ENCODE results near the gene CACNB2.
A peak's percentile ranks its signal among the peaks of the same experiment; 100 is the strongest.

The CACNB2 gene

GRCh38 chr10:18476076-18476647 is 335.9 kb downstream of the CACNB2 start:
- no peaks in the 10 kb centered on the region for H3K4me1 ChIP-seq (ENCODE audit: control insufficient read depth, low read depth, low read length)
- H3K27ac ChIP-seq (ENCODE audit: low read length), result no peak overlapping the region
- no peaks in the 10 kb centered on the region for H3K36me3 ChIP-seq (ENCODE audit: control insufficient read depth, low read depth, low read length)
- H3K9me3 ChIP-seq (ENCODE audit: control insufficient read depth, low read depth, low read length), result no peaks in the 10 kb centered on the region
- no peaks in the 10 kb centered on the region for H3K27me3 ChIP-seq (ENCODE audit: control insufficient read depth, insufficient read depth, low read length)
- H3K9ac ChIP-seq (ENCODE audit: low read length), result no peak overlapping the region
- no peak overlapping the region for H3K4me3 ChIP-seq (ENCODE audit: low read length)

DNA sequence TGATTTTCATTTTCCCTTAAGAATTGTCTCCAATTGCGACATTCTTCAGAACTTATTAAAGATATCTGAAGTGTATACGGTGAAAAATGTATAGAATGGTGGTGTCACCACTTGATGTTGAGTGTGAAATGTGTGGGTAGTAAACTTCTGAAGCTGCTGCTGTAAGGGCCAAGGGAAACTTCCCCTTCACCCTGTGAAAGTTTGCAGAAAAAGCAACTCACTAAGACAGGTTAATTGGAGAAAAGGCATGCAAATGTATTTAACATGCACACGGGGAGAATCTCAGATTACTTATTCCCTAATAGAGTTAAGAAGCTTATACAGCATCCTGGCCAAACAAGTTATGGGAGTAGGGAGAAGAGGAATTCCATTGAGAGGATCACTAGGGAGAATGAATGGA is 338.1 kb downstream of the CACNB2 start:
- no peaks in the 10 kb centered on the region for H3K27me3 ChIP-seq (ENCODE audit: control insufficient read depth, insufficient read depth, low read length)
- H3K4me3 ChIP-seq (ENCODE audit: low read length), result no peak overlapping the region
- H3K27ac ChIP-seq (ENCODE audit: low read length), result no peak overlapping the region
- H3K9me3 ChIP-seq (ENCODE audit: control insufficient read depth, low read depth, low read length), result no peaks in the 10 kb centered on the region
- H3K36me3 ChIP-seq (ENCODE audit: control insufficient read depth, low read depth, low read length), result no peaks in the 10 kb centered on the region
- H3K9ac ChIP-seq (ENCODE audit: low read length), result no peak overlapping the region
- H3K4me1 ChIP-seq (ENCODE audit: control insufficient read depth, low read depth, low read length), result no peaks in the 10 kb centered on the region

DNA sequence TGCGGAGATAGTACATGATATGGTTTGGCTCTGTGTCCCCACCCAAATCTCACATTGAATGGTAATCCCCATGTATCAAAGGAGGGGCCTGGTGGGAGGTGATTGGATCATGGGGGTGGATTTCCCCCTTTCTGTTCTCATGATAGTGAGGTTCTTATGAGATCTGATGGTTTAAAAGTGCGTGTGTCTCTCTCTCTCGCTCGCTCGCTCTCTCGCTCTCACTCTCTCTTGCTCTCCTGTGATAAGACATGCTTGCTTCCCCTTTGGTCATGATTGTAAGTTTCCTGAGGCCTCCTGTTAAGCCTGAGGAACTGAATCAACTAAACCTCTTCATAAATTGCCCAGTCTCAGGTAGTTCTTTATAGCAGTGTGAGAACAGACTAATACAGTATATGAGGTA is 339.3 kb downstream of the CACNB2 start:
- no peak overlapping the region for H3K27ac ChIP-seq (ENCODE audit: low read length)
- no peak overlapping the region for H3K9ac ChIP-seq (ENCODE audit: low read length)
- H3K4me3 ChIP-seq (ENCODE audit: low read length), result no peak overlapping the region

GRCh38 chr10:18483516-18484186 is 343.4 kb downstream of the CACNB2 start:
- Histone ChIP-seq H3K4me3 (ENCODE audit: low read length) (no peak overlapping the region), H3K4me1 (ENCODE audit: control insufficient read depth, low read depth, low read length) (no peaks in the 10 kb centered on the region), H3K9ac (ENCODE audit: low read length) (no peak overlapping the region), H3K36me3 (ENCODE audit: control insufficient read depth, low read depth, low read length) (no peaks in the 10 kb centered on the region), H3K27me3 (ENCODE audit: control insufficient read depth, insufficient read depth, low read length) (no peaks in the 10 kb centered on the region), H3K27ac (ENCODE audit: low read length) (no peak overlapping the region), H3K9me3 (ENCODE audit: control insufficient read depth, low read depth, low read length) (no peaks in the 10 kb centered on the region)

More for the DNA sequence above, 339.3 kb downstream of the CACNB2 start:
- H3K4me1 ChIP-seq (ENCODE audit: control insufficient read depth, low read depth, low read length), result no peaks in the 10 kb centered on the region
- no peaks in the 10 kb centered on the region for H3K27me3 ChIP-seq (ENCODE audit: control insufficient read depth, insufficient read depth, low read length)
- no peaks in the 10 kb centered on the region for H3K36me3 ChIP-seq (ENCODE audit: control insufficient read depth, low read depth, low read length)
- H3K9me3 ChIP-seq (ENCODE audit: control insufficient read depth, low read depth, low read length), result no peaks in the 10 kb centered on the region

DNA sequence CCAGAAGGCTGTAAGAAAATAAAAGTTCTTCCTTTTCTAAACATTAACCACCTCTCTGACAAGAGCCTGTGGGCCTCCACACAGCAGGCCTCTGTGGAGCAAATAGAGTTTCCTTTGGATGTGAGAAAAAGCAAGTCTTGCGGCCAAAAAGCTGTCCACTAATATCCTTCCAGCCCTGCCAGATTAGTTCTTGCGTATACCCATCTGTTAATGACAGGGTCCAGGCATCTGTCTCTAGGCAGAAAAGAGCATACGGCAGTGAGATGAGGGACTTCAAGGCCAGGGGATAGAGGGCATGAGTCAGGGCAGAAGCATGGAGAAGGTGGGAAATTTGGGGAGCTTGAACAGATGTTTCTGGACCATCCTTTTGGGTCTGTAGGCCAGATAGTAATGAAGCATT is 346.2 kb downstream of the CACNB2 start:
- Histone ChIP-seq H3K4me1 (ENCODE audit: control insufficient read depth, low read depth, low read length) (no peaks in the 10 kb centered on the region), H3K27me3 (ENCODE audit: control insufficient read depth, insufficient read depth, low read length) (no peaks in the 10 kb centered on the region), H3K9ac (ENCODE audit: low read length) (no peak overlapping the region), H3K36me3 (ENCODE audit: control insufficient read depth, low read depth, low read length) (no peaks in the 10 kb centered on the region), H3K27ac (ENCODE audit: low read length) (no peak overlapping the region), H3K9me3 (ENCODE audit: control insufficient read depth, low read depth, low read length) (no peaks in the 10 kb centered on the region), H3K4me3 (ENCODE audit: low read length) (no peak overlapping the region)

- Histone ChIP-seq H3K27me3 (ENCODE audit: control insufficient read depth, insufficient read depth, low read length) (no peaks in the 10 kb centered on the region), H3K4me3 (ENCODE audit: low read length) (no peak overlapping the region), H3K36me3 (ENCODE audit: control insufficient read depth, low read depth, low read length) (no peaks in the 10 kb centered on the region), H3K9me3 (ENCODE audit: control insufficient read depth, low read depth, low read length) (no peaks in the 10 kb centered on the region), H3K4me1 (ENCODE audit: control insufficient read depth, low read depth, low read length) (no peaks in the 10 kb centered on the region), H3K27ac (ENCODE audit: low read length) (no peak overlapping the region), H3K9ac (ENCODE audit: low read length) (no peak overlapping the region)
Measured at GRCh38 chr10:18490755-18491154, 350.5 kb downstream of the CACNB2 start.

DNA sequence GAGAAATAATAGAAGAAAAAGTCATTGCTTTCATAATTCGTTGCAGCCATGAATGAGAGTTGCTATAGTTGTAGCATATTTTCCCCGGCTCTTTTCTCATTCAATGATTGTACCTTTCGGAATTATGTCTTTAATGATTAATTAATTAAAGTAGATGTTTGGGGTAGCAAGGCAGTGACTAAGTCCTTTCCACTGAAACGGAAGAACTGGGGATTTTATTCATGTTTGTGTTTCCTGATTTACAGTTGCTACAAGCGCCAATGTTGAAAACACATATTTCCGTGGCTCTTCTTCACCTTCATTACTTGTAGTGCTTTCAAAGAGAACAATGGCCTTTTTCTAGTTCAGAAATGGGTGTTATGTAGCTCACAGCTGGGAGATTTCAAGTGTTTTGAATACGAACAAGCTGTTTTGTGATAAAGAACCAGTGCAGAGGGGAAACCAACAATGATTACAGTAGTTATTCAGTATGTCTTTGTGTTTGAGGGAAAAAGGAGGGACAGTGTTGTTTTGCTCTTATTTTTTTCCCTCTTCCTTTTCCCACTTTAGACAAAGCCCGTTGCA is 357.7 kb downstream of the CACNB2 start:
- Histone ChIP-seq H3K27me3 (ENCODE audit: control insufficient read depth, insufficient read depth, low read length) (no peaks in the 10 kb centered on the region), H3K4me3 (ENCODE audit: low read length) (no peak overlapping the region), H3K36me3 (ENCODE audit: control insufficient read depth, low read depth, low read length) (no peaks in the 10 kb centered on the region), H3K9me3 (ENCODE audit: control insufficient read depth, low read depth, low read length) (no peaks in the 10 kb centered on the region), H3K9ac (ENCODE audit: low read length) (no peak overlapping the region), H3K27ac (ENCODE audit: low read length) (peak overlapping the region; percentile 35), H3K4me1 (ENCODE audit: control insufficient read depth, low read depth, low read length) (peaks cover 10% of the 10 kb centered on the region)

- H3K4me1 ChIP-seq (ENCODE audit: control insufficient read depth, low read depth, low read length), result peaks cover 10% of the 10 kb centered on the region
- H3K36me3 ChIP-seq (ENCODE audit: control insufficient read depth, low read depth, low read length), result no peaks in the 10 kb centered on the region
- no peak overlapping the region for H3K27ac ChIP-seq (ENCODE audit: low read length)
- H3K9me3 ChIP-seq (ENCODE audit: control insufficient read depth, low read depth, low read length), result no peaks in the 10 kb centered on the region
- H3K9ac ChIP-seq (ENCODE audit: low read length), result no peak overlapping the region
- no peak overlapping the region for H3K4me3 ChIP-seq (ENCODE audit: low read length)
- no peaks in the 10 kb centered on the region for H3K27me3 ChIP-seq (ENCODE audit: control insufficient read depth, insufficient read depth, low read length)
Measured at GRCh38 chr10:18498998-18499397, 358.8 kb downstream of the CACNB2 start.

GRCh38 chr10:18500576-18500975 is 360.4 kb downstream of the CACNB2 start:
- Histone ChIP-seq H3K36me3 (ENCODE audit: control insufficient read depth, low read depth, low read length) (no peaks in the 10 kb centered on the region), H3K9me3 (ENCODE audit: control insufficient read depth, low read depth, low read length) (no peaks in the 10 kb centered on the region), H3K27me3 (ENCODE audit: control insufficient read depth, insufficient read depth, low read length) (no peaks in the 10 kb centered on the region), H3K27ac (ENCODE audit: low read length) (no peak overlapping the region), H3K9ac (ENCODE audit: low read length) (no peak overlapping the region), H3K4me1 (ENCODE audit: control insufficient read depth, low read depth, low read length) (peaks cover 10% of the 10 kb centered on the region), H3K4me3 (ENCODE audit: low read length) (no peak overlapping the region)

DNA sequence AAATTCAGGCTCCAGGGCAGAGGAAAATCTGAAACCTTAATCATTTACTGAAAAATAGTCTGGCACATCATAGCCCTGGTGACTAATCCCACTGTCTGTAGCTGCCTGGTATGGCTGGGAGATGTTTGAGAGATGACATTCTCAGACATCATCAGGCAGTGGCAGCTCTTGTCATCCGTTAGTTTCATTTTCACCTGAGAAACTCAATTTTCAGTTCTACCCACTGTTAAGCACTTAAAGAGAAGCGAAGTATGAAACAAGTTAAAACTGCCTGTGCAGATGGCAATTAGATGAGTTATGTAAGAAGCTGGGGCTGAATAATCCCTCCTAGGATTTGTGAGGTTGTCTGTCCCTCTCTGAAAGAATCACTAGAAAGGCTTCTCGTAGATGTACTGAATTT is 361.0 kb downstream of the CACNB2 start:
- Histone ChIP-seq H3K9ac (ENCODE audit: low read length) (no peak overlapping the region), H3K9me3 (ENCODE audit: control insufficient read depth, low read depth, low read length) (no peaks in the 10 kb centered on the region), H3K4me1 (ENCODE audit: control insufficient read depth, low read depth, low read length) (peaks cover 10% of the 10 kb centered on the region), H3K27me3 (ENCODE audit: control insufficient read depth, insufficient read depth, low read length) (no peaks in the 10 kb centered on the region), H3K27ac (ENCODE audit: low read length) (no peak overlapping the region), H3K4me3 (ENCODE audit: low read length) (no peak overlapping the region), H3K36me3 (ENCODE audit: control insufficient read depth, low read depth, low read length) (no peaks in the 10 kb centered on the region)

GRCh38 chr10:18501629-18502028 is 361.4 kb downstream of the CACNB2 start:
- Histone ChIP-seq H3K36me3 (ENCODE audit: control insufficient read depth, low read depth, low read length) (no peaks in the 10 kb centered on the region), H3K4me3 (ENCODE audit: low read length) (no peak overlapping the region), H3K4me1 (ENCODE audit: control insufficient read depth, low read depth, low read length) (peaks cover 10% of the 10 kb centered on the region), H3K27me3 (ENCODE audit: control insufficient read depth, insufficient read depth, low read length) (no peaks in the 10 kb centered on the region), H3K27ac (ENCODE audit: low read length) (no peak overlapping the region), H3K9me3 (ENCODE audit: control insufficient read depth, low read depth, low read length) (no peaks in the 10 kb centered on the region), H3K9ac (ENCODE audit: low read length) (no peak overlapping the region)

DNA sequence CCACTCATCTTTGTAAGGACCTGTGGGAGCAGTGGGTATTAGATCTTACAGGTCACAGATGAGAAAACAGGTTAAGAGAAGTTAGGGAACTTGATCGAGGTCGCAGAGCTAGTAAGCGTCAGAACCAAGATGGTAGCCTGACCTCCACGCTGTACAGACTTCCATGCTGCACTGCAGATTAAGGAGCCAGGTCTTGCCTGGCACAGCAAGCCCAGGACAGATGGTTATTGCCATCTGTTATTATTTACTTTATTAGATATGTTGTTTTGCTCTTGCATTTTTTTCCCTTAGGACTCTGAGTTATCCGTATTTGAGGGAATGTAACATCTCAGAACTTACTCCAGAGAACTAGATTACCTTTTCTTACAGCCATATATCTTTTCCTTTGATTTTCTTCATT is 363.9 kb downstream of the CACNB2 start:
- H3K9me3 ChIP-seq (ENCODE audit: control insufficient read depth, low read depth, low read length), result no peaks in the 10 kb centered on the region
- H3K27ac ChIP-seq (ENCODE audit: low read length), result no peak overlapping the region
- no peak overlapping the region for H3K9ac ChIP-seq (ENCODE audit: low read length)
- H3K4me3 ChIP-seq (ENCODE audit: low read length), result no peak overlapping the region
- no peaks in the 10 kb centered on the region for H3K27me3 ChIP-seq (ENCODE audit: control insufficient read depth, insufficient read depth, low read length)
- no peaks in the 10 kb centered on the region for H3K36me3 ChIP-seq (ENCODE audit: control insufficient read depth, low read depth, low read length)
- H3K4me1 ChIP-seq (ENCODE audit: control insufficient read depth, low read depth, low read length), result no peaks in the 10 kb centered on the region
